HEK293 (cell line): Measurements from ENCODE around the gene KANK3.
"Not testable (repeated sequence)": the region's sequence is repeated elsewhere in the genome, so short reads cannot be mapped to it uniquely, and the experiment has no call there.

Experiments used
- CTCF ChIA-PET: fragments of 350-600 bp; formaldehyde crosslinking; extraction: SDS; loops from one replicate; lab custom pipeline; 2021; ENCODE audit warnings: antibody characterized with exemption; lab: Yijun Ruan, JAX
- POLR2A ChIA-PET: fragments of 300-600 bp; formaldehyde crosslinking; extraction: SDS; loops from one replicate; lab custom pipeline; 2020; ENCODE audit warnings: antibody characterized with exemption, inconsistent platforms; lab: Yijun Ruan, JAX
- H3K27ac ChIP-seq: fragments of 200-500 bp; sonication (Bioruptor generic); 2 replicates; pipeline ENCODE4 v1.5.1; 2014; ENCODE audit warnings: low read depth, low read length, control low read depth, inconsistent platforms; ENCODE audit errors: extremely low read depth
- H3K36me3 ChIP-seq, 2 experiments: fragments of 200-500 bp in 1 of 2; sonication (Bioruptor generic) in 1 of 2; 1 replicate in 1 of 2; 2 replicates in 1 of 2; pipeline ENCODE4 v1.5.1; 2014 to 2017; ENCODE audit warnings: inconsistent platforms in 2 of 2, low read length in 2 of 2; ENCODE audit not compliant: control insufficient read depth in 2 of 2, insufficient read depth in 1 of 2
- H3K4me1 ChIP-seq: fragments of 200-500 bp; sonication (Bioruptor generic); 2 replicates; pipeline ENCODE4 v1.5.1; 2014; ENCODE audit warnings: mild to moderate bottlenecking, low read length, inconsistent platforms; ENCODE audit not compliant: control insufficient read depth, insufficient read depth
- H3K4me3 ChIP-seq: 2 replicates; pipeline ENCODE4 v1.5.1; 2011; ENCODE audit warnings: low read depth, mild to moderate bottlenecking, control low read depth, low read length, moderate library complexity
- H3K9me3 ChIP-seq: fragments of 200-500 bp; sonication (Bioruptor generic); 2 replicates; pipeline ENCODE4 v1.5.1; 2014; ENCODE audit warnings: low read depth, low read length, inconsistent platforms; ENCODE audit not compliant: control insufficient read depth, insufficient read depth
- BCL11B ChIP-seq: fragments of 450-650 bp; formaldehyde crosslinking; IDR thresholded peaks from 2 replicates; pipeline ENCODE4 v1.5.1; 2016; ENCODE audit warnings: low read depth, missing biosample characterization, missing genetic modification characterization
- CTCF ChIP-seq: fragments of 450-650 bp; formaldehyde crosslinking; IDR thresholded peaks from 2 replicates; pipeline ENCODE4 v1.5.1; 2016; ENCODE audit warnings: missing biosample characterization, missing genetic modification characterization
- KLF1 ChIP-seq: fragments of 450-650 bp; formaldehyde crosslinking; IDR thresholded peaks from 2 replicates; pipeline ENCODE4 v1.5.1; 2016; ENCODE audit warnings: missing biosample characterization, missing genetic modification characterization
- KLF8 ChIP-seq: fragments of 450-650 bp; formaldehyde crosslinking; IDR thresholded peaks from 2 replicates; pipeline ENCODE4 v1.5.1; 2016; ENCODE audit warnings: missing biosample characterization, missing genetic modification characterization
- OSR2 ChIP-seq: fragments of 450-650 bp; formaldehyde crosslinking; IDR thresholded peaks from 2 replicates; pipeline ENCODE4 v1.5.1; 2016; ENCODE audit warnings: missing biosample characterization, missing genetic modification characterization
- PATZ1 ChIP-seq: fragments of 450-650 bp; formaldehyde crosslinking; IDR thresholded peaks from 2 replicates; pipeline ENCODE4 v1.5.1; 2016; ENCODE audit warnings: missing biosample characterization, missing genetic modification characterization
- SCRT1 ChIP-seq: fragments of 450-650 bp; formaldehyde crosslinking; IDR thresholded peaks from 2 replicates; pipeline ENCODE4 v1.5.1; 2016; ENCODE audit warnings: missing biosample characterization, missing genetic modification characterization, borderline replicate concordance
- SCRT2 ChIP-seq: fragments of 450-650 bp; formaldehyde crosslinking; IDR thresholded peaks from 2 replicates; pipeline ENCODE4 v1.5.1; 2016; ENCODE audit warnings: missing biosample characterization, missing genetic modification characterization
- SP7 ChIP-seq: fragments of 450-650 bp; formaldehyde crosslinking; IDR thresholded peaks from 2 replicates; pipeline ENCODE4 v1.5.1; 2016; ENCODE audit warnings: missing biosample characterization, missing genetic modification characterization
- ZBTB44 ChIP-seq: fragments of 450-650 bp; IDR thresholded peaks from 2 replicates; pipeline ENCODE4 v1.5.1; 2018; ENCODE audit warnings: missing biosample characterization, mild to moderate bottlenecking, missing genetic modification characterization
- ZFHX2 ChIP-seq: fragments of 450-650 bp; formaldehyde crosslinking; conservative IDR thresholded peaks from 2 replicates; pipeline ENCODE4 v1.5.1; 2016; ENCODE audit warnings: missing biosample characterization, missing genetic modification characterization
- ZNF341 ChIP-seq: fragments of 450-650 bp; formaldehyde crosslinking; IDR thresholded peaks from 2 replicates; pipeline ENCODE4; 2016; ENCODE audit warnings: low read depth, missing biosample characterization, missing genetic modification characterization
- ZNF513 ChIP-seq: fragments of 450-650 bp; IDR thresholded peaks from 2 replicates; pipeline ENCODE4 v1.5.1; 2018; ENCODE audit warnings: missing biosample characterization, missing genetic modification characterization
- ZNF600 ChIP-seq: fragments of 450-650 bp; formaldehyde crosslinking; IDR thresholded peaks from 2 replicates; pipeline ENCODE4 v1.5.1; 2016; ENCODE audit warnings: missing biosample characterization, missing genetic modification characterization
- ZNF654 ChIP-seq: fragments of 450-650 bp; formaldehyde crosslinking; IDR thresholded peaks from 2 replicates; pipeline ENCODE4 v1.5.1; 2016; ENCODE audit warnings: low read depth, missing biosample characterization, missing genetic modification characterization

KANK3 gene

GRCh38 chr19:8318835-8319234 is 24.2 kb downstream of the KANK3 start:
- ChIA-PET POLR2A (interaction anchor here (0.6 to 0.7 kb wide), 4 partner anchors 81 to 808 kb away, joined by 3 to 13 read pairs (median 4); no protein-coding TSS in a partner anchor), CTCF (interaction anchor here (0.6 to 1.1 kb wide), 2 partner anchors 50 to 58 kb away, joined by 4 to 5 read pairs; no protein-coding TSS in a partner anchor)
- H3K4me3 ChIP-seq, H3K9me3 ChIP-seq, H3K27ac ChIP-seq, H3K4me1 ChIP-seq: not testable (repeated sequence)
- TF ChIP-seq CTCF: 0 out of 2 replicates have a peak, but pooled peaks have one; percentile 11
- TF ChIP-seq ZNF654 (tag by site-specific recombination): peak; percentile 27
- peak; percentile 62 for TF ChIP-seq ZNF341 (tag by site-specific recombination)
- peaks cover 21 to 54% of the 10 kb centered on the region in 2 experiments for H3K36me3 ChIP-seq

GRCh38 chr19:8316351-8317125 is 26.5 kb downstream of the KANK3 start:
- no peak overlapping the region for H3K27ac ChIP-seq
- H3K4me3 ChIP-seq: no peak overlapping the region
- H3K9me3 ChIP-seq: no peaks in the 10 kb centered on the region
- ChIA-PET CTCF (interaction anchor here (0.6 kb wide), 2 partner anchors 82 to 205 kb away, joined by 3 read pairs; no protein-coding TSS in a partner anchor), POLR2A (interaction anchor here (0.6 to 0.9 kb wide), 5 partner anchors 9 to 190 kb away, joined by 3 to 5 read pairs (median 3); no protein-coding TSS in a partner anchor)
- H3K36me3 ChIP-seq: peaks cover 24 to 51% of the 10 kb centered on the region in 2 experiments; a peak in 2 of 3 replicates
- no peaks in the 10 kb centered on the region for H3K4me1 ChIP-seq
- TF ChIP-seq ZNF513 (tag by site-specific recombination) (no peak), BCL11B (tag by site-specific recombination) (no peak)

- CTCF ChIA-PET, H3K4me3 ChIP-seq, POLR2A ChIA-PET, H3K4me1 ChIP-seq, H3K9me3 ChIP-seq, H3K27ac ChIP-seq: not testable (repeated sequence)
- peaks cover 27 to 64% of the 10 kb centered on the region in 2 experiments; a peak in 2 of 3 replicates for H3K36me3 ChIP-seq
Observed at GRCh38 chr19:8314981-8315640, 28.0 kb downstream of the KANK3 start.

- Histone ChIP-seq H3K4me1 (no peaks in the 10 kb centered on the region), H3K9me3 (no peaks in the 10 kb centered on the region), H3K27ac (no peak overlapping the region), H3K4me3 (no peak overlapping the region), H3K36me3 (peaks cover 27 to 66% of the 10 kb centered on the region in 2 experiments; a peak in 2 of 3 replicates)
- POLR2A ChIA-PET: interaction anchor here (0.6 to 2.1 kb wide), 4 partner anchors 10 to 236 kb away, joined by 3 to 6 read pairs (median 6); partner anchors contain the start of genes NDUFA7 and RPS28
- CTCF ChIA-PET: interaction anchor here (0.6 to 0.7 kb wide), 2 partner anchors 24 to 41 kb away, joined by 3 read pairs; no protein-coding TSS in a partner anchor
- TF ChIP-seq SCRT1 (tag by site-specific recombination) (no peak), ZNF600 (no peak), SP7 (0 out of 2 replicates have a peak, but pooled peaks have one; percentile 22), ZFHX2 (tag by site-specific recombination) (peak; percentile 27; the same call in 1 of the 2 replicates), OSR2 (tag by site-specific recombination) (peak; percentile 68), SCRT2 (tag by site-specific recombination) (no peak), KLF8 (tag by site-specific recombination) (no peak), KLF1 (tag by site-specific recombination) (peak; percentile 72), ZBTB44 (tag by site-specific recombination) (peak; percentile 68; the same call in 1 of the 2 replicates), PATZ1 (tag by site-specific recombination) (0 out of 2 replicates have a peak, but pooled peaks have one; percentile 23)
Observed at GRCh38 chr19:8311461-8312260, 31.4 kb downstream of the KANK3 start.
